Measurements from ENCODE around the gene TXNRD2.

Gene TXNRD2

GRCh38 chr22:19979712-19980493 is 38.3 kb upstream of the TXNRD2 start:
- no peak for DNase-seq

- no peak for DNase-seq
Measured at GRCh38 chr22:19978748-19979147, 37.1 kb upstream of the TXNRD2 start.

GRCh38 chr22:19977296-19978243 is 36.0 kb upstream of the TXNRD2 start:
- no peak for DNase-seq

- no peak for DNase-seq
Measured at GRCh38 chr22:19976671-19977070, 35.1 kb upstream of the TXNRD2 start.

- no peak for DNase-seq
Measured at GRCh38 chr22:19975707-19976035, 34.1 kb upstream of the TXNRD2 start.

- DNase-seq = no peak
Measured at GRCh38 chr22:19974935-19975706, 33.5 kb upstream of the TXNRD2 start.

GRCh38 chr22:19974268-19974861 is 32.7 kb upstream of the TXNRD2 start:
- DNase-seq = no peak

- no peak for DNase-seq
Measured at GRCh38 chr22:19973551-19974267, 32.1 kb upstream of the TXNRD2 start.

- DNase-seq = no peak
Measured at GRCh38 chr22:19972652-19973550, 31.3 kb upstream of the TXNRD2 start.

- DNase-seq = no peak
Measured at GRCh38 chr22:19972251-19972650, 30.6 kb upstream of the TXNRD2 start.

- DNase-seq = peak; percentile 36
Measured at GRCh38 chr22:19971276-19972124, 29.9 kb upstream of the TXNRD2 start.

- peak; percentile 85 for DNase-seq
Measured at GRCh38 chr22:19970479-19971275, 29.1 kb upstream of the TXNRD2 start.

- no peak for DNase-seq
Measured at GRCh38 chr22:19970031-19970478, 28.4 kb upstream of the TXNRD2 start.

GRCh38 chr22:19969141-19969928 is 27.7 kb upstream of the TXNRD2 start:
- no peak for DNase-seq

GRCh38 chr22:19968450-19968891 is 26.9 kb upstream of the TXNRD2 start:
- no peak for DNase-seq

GRCh38 chr22:19967850-19968449 is 26.3 kb upstream of the TXNRD2 start:
- DNase-seq = no peak

- no peak for DNase-seq
Measured at GRCh38 chr22:19966908-19967750, 25.5 kb upstream of the TXNRD2 start.
